Astrocyte (in vitro differentiated cells and primary cell): ENCODE results near the gene AAMP. TPM values are rescaled to one million over a fixed set of nuclear protein-coding genes. Genes with fewer than 3 reads are reported as not detected.
A peak's percentile ranks its signal among the peaks of the same experiment; 100 is the strongest.

Experiments
- DNase-seq: peaks from one replicate; pipeline ENCODE4 v3.0.0-alpha.2; 2010; ENCODE audit warnings: low read depth
- FAIRE-seq: peaks from 2 replicates; lab custom pipeline; 2011; peaks lifted over from hg19 to GRCh38; lab: Jason Lieb, UNC
- H2AFZ ChIP-seq: 2 replicates; pipeline ENCODE4 v1.6.0; 2012; ENCODE audit warnings: low read depth, low read length, inconsistent platforms
- H3K27ac ChIP-seq: 2 replicates; pipeline ENCODE4 v1.5.1; 2011; ENCODE audit warnings: low read depth, low read length, inconsistent platforms
- H3K27me3 ChIP-seq: 2 replicates; pipeline ENCODE4 v1.6.0; 2011; ENCODE audit warnings: low read length, inconsistent platforms; ENCODE audit not compliant: insufficient read depth
- H3K36me3 ChIP-seq: 2 replicates; pipeline ENCODE4 v1.5.1; 2011; ENCODE audit warnings: low read length, inconsistent platforms; ENCODE audit not compliant: insufficient read depth
- H3K4me1 ChIP-seq: 2 replicates; pipeline ENCODE4 v1.5.1; 2011; ENCODE audit warnings: low read length, inconsistent platforms; ENCODE audit not compliant: insufficient read depth
- H3K4me2 ChIP-seq: 2 replicates; pipeline ENCODE4 v1.6.0; 2012; ENCODE audit warnings: low read length, inconsistent platforms
- H3K4me3 ChIP-seq: 2 replicates; pipeline ENCODE4 v1.5.1; 2011; ENCODE audit warnings: low read depth, mild to moderate bottlenecking, low read length, inconsistent platforms; ENCODE audit not compliant: insufficient read depth
- H3K79me2 ChIP-seq: 2 replicates; pipeline ENCODE4 v1.6.0; 2012; ENCODE audit warnings: mild to moderate bottlenecking, low read length, inconsistent platforms; ENCODE audit not compliant: insufficient read depth
- H3K9ac ChIP-seq: 2 replicates; pipeline ENCODE4 v1.6.0; 2012; ENCODE audit warnings: mild to moderate bottlenecking, low read length, inconsistent platforms
- H3K9me3 ChIP-seq: 2 replicates; pipeline ENCODE4 v1.5.1; 2012; ENCODE audit warnings: low read depth, mild to moderate bottlenecking, low read length, inconsistent platforms; ENCODE audit not compliant: insufficient read depth
- H4K20me1 ChIP-seq: 2 replicates; pipeline ENCODE4 v1.6.0; 2012; ENCODE audit warnings: low read length, inconsistent platforms; ENCODE audit not compliant: insufficient read depth
- H3K27ac Mint-ChIP-seq: one replicate; pipeline ENCODE4 v1.8.0; 2021; ENCODE audit warnings: mild to moderate bottlenecking, mixed read lengths; ENCODE audit not compliant: unreplicated experiment
- H3K27me3 Mint-ChIP-seq: one replicate; pipeline ENCODE4 v1.8.0; 2021; ENCODE audit warnings: low read depth, mixed read lengths; ENCODE audit not compliant: unreplicated experiment
- H3K36me3 Mint-ChIP-seq: one replicate; pipeline ENCODE4 v1.8.0; 2021; ENCODE audit warnings: low read depth, mixed read lengths; ENCODE audit not compliant: unreplicated experiment
- H3K4me1 Mint-ChIP-seq: one replicate; pipeline ENCODE4 v1.8.0; 2021; ENCODE audit warnings: low read depth, mixed read lengths; ENCODE audit not compliant: unreplicated experiment
- H3K4me3 Mint-ChIP-seq: one replicate; pipeline ENCODE4 v1.8.0; 2021; ENCODE audit warnings: mild to moderate bottlenecking, moderate library complexity, mixed read lengths; ENCODE audit not compliant: unreplicated experiment
- H3K9me3 Mint-ChIP-seq: one replicate; pipeline ENCODE4 v1.8.0; 2021; ENCODE audit warnings: mild to moderate bottlenecking, mixed read lengths; ENCODE audit not compliant: unreplicated experiment
- EZH2 ChIP-seq: IDR thresholded peaks from 2 replicates; pipeline ENCODE4 v1.6.1; 2012; ENCODE audit warnings: mild to moderate bottlenecking, low read length, inconsistent platforms; ENCODE audit not compliant: insufficient read depth
- total RNA-seq: library from RNA; stranded (reverse); gene quantifications from 2 replicates; pipeline ENCODE4 v1.2.1, GENCODE V29; 2021
- TF ChIP-seq, protein P1 (sequence below): IDR thresholded peaks from 2 replicates; pipeline ENCODE4 v1.5.1; 2011; ENCODE audit warnings: low read depth, mild to moderate bottlenecking, inconsistent platforms, low read length, moderate library complexity; ENCODE audit not compliant: insufficient read depth

The AAMP gene
- total RNA-seq, 1 donor from 2014 or later = 87.3 TPM

DNA sequence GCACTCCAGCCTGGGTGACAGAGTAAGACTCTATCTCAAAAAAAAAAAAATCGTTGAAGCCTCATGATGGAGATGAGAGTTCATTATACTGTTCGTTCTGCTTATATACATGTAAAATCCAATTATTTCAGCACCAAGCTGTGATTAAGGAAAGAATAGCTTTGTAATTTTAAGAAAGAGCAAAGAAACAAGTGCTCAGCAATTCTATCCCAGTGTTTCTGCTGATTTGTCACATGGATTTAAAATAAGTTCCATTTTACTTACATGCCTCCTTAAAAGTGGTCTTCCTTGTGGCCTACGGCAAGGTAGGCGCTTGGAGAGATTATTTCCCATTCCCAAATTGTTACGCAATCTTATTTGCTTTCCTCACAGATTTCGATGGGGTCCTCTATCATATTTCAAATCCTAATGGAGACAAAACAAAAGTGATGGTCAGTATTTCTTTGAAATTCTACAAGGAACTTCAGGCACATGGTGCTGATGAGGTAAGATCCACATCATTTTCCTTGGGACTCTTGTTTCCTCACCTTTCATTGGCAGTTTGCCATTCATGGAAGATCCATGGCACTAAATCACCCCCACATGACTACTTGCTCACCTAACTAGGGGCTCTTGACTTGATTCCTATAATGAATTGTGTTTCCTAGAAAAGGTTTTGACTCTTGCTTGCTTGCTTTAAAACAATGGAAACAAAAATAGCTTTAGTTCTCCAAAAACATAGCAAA lies 41.4 kb downstream of the AAMP start:
- Histone ChIP-seq H3K27me3 (no peaks in the 10 kb centered on the region), H3K27ac (peak overlapping the region; percentile 38), H3K9me3 (no peaks in the 10 kb centered on the region), H3K79me2 (peaks cover 71% of the 10 kb centered on the region), H3K4me3 (no peak overlapping the region), H3K9ac (peak overlapping the region; percentile 21), H4K20me1 (peaks cover 39% of the 10 kb centered on the region), H3K4me1 (peaks cover 34% of the 10 kb centered on the region), H3K4me2 (peak overlapping the region; percentile 34), H3K36me3 (peaks cover 69% of the 10 kb centered on the region), H2AFZ (no peak overlapping the region)
- no peak overlapping the region for H3K4me3 Mint-ChIP-seq
- H3K4me1 Mint-ChIP-seq = peaks cover 55% of the 10 kb centered on the region
- H3K36me3 Mint-ChIP-seq = peaks cover 37% of the 10 kb centered on the region
- H3K27me3 Mint-ChIP-seq = no peaks in the 10 kb centered on the region
- no peaks in the 10 kb centered on the region for H3K9me3 Mint-ChIP-seq
- DNase-seq = no peak
- TF ChIP-seq, protein P1, sequence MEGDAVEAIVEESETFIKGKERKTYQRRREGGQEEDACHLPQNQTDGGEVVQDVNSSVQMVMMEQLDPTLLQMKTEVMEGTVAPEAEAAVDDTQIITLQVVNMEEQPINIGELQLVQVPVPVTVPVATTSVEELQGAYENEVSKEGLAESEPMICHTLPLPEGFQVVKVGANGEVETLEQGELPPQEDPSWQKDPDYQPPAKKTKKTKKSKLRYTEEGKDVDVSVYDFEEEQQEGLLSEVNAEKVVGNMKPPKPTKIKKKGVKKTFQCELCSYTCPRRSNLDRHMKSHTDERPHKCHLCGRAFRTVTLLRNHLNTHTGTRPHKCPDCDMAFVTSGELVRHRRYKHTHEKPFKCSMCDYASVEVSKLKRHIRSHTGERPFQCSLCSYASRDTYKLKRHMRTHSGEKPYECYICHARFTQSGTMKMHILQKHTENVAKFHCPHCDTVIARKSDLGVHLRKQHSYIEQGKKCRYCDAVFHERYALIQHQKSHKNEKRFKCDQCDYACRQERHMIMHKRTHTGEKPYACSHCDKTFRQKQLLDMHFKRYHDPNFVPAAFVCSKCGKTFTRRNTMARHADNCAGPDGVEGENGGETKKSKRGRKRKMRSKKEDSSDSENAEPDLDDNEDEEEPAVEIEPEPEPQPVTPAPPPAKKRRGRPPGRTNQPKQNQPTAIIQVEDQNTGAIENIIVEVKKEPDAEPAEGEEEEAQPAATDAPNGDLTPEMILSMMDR = no peak
- no peak for TF ChIP-seq EZH2
- FAIRE-seq = no peak
- peak overlapping the region; percentile 76 for H3K27ac Mint-ChIP-seq

DNA sequence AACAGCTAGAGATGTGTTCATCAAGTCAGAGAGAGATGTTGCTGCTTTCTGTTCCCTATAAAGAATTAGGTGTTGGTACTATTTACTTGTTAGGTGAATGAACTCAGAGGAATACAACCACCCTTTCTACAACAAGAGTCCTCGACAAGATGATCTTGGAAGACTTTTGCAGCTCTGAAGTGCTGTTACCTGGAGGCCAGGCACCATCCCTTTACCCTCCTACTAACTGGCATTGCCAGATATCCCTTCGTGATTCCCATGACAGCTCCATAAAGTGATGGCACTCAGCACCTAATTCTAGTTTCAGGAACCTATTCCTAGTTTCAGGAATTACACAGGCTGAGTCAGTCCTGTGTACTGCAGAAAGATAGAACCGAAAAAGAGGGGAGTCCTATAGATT lies 43.0 kb downstream of the AAMP start:
- peak overlapping the region; percentile 7 for H3K27ac Mint-ChIP-seq
- H3K79me2 ChIP-seq = peaks cover 75% of the 10 kb centered on the region
- TF ChIP-seq, protein P1 = no peak
- TF ChIP-seq EZH2 = no peak

DNA sequence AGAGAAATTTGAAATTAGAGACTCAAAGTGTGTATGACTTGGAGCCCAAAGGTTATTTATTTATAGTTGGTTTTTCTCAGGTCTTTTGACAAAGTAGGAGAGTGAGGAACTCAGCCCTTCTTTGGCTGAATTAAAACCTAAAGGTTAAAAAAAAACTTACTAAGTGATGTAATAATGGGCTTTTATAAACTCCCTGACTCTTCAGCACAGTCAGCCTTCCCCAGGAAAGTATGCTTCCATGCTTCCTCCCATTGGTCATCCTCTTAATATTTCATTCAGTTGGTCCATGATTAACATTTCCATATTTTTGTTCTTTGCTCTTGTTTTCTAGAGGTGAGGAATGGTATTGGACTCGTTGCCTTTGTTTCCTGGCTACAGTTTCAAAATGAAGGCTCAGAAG lies 45.8 kb downstream of the AAMP start:
- no peaks in the 10 kb centered on the region for H3K27me3 ChIP-seq
- no peaks in the 10 kb centered on the region for H3K9me3 ChIP-seq
- no peak overlapping the region for H2AFZ ChIP-seq
- H3K4me3 ChIP-seq = no peak overlapping the region
- H3K36me3 ChIP-seq = peaks cover 63% of the 10 kb centered on the region
- Mint-ChIP-seq H3K27ac (peak overlapping the region; percentile 15), H3K4me1 (peaks cover 74% of the 10 kb centered on the region), H3K4me3 (peak overlapping the region; percentile 2), H3K9me3 (no peaks in the 10 kb centered on the region), H3K27me3 (no peaks in the 10 kb centered on the region), H3K36me3 (peaks cover 23% of the 10 kb centered on the region)
- no peak overlapping the region for H3K4me2 ChIP-seq
- H3K27ac ChIP-seq = no peak overlapping the region
- DNase-seq (no peak), FAIRE-seq (no peak)
- peaks cover 74% of the 10 kb centered on the region for H4K20me1 ChIP-seq
- no peak overlapping the region for H3K9ac ChIP-seq
- H3K79me2 ChIP-seq = peaks cover 84% of the 10 kb centered on the region
- TF ChIP-seq, protein P1 = no peak
- no peak for TF ChIP-seq EZH2
- peaks cover 52% of the 10 kb centered on the region for H3K4me1 ChIP-seq

More for the DNA sequence above, 43.0 kb downstream of the AAMP start:
- Mint-ChIP-seq H3K27me3 (no peaks in the 10 kb centered on the region), H3K4me3 (no peak overlapping the region), H3K36me3 (peaks cover 32% of the 10 kb centered on the region), H3K9me3 (no peaks in the 10 kb centered on the region), H3K4me1 (peaks cover 70% of the 10 kb centered on the region)
- H3K27me3 ChIP-seq = no peaks in the 10 kb centered on the region
- H3K9me3 ChIP-seq = no peaks in the 10 kb centered on the region
- no peak overlapping the region for H3K27ac ChIP-seq
- no peak overlapping the region for H3K4me2 ChIP-seq
- peaks cover 49% of the 10 kb centered on the region for H3K4me1 ChIP-seq
- H2AFZ ChIP-seq = no peak overlapping the region
- H3K4me3 ChIP-seq = no peak overlapping the region
- H4K20me1 ChIP-seq = peaks cover 46% of the 10 kb centered on the region
- H3K9ac ChIP-seq = no peak overlapping the region
- DNase-seq = no peak
- H3K36me3 ChIP-seq = peaks cover 67% of the 10 kb centered on the region
- no peak for FAIRE-seq
